GM10248 (cell line): ENCODE measurements around the gene CHORDC1.

Experiments used
- CTCF ChIA-PET: fragments of 300-600 bp; sonication (Branson Sonifier 250); formaldehyde crosslinking; extraction: SDS; loops from one replicate; lab custom pipeline; 2021; ENCODE audit warnings: antibody characterized with exemption; lab: Yijun Ruan, JAX
- POLR2A ChIA-PET: fragments of 350-650 bp; sonication (Branson Sonifier 250); formaldehyde crosslinking; extraction: SDS; loops from one replicate; lab custom pipeline; 2020; ENCODE audit warnings: antibody characterized with exemption; lab: Yijun Ruan, JAX
- DNase-seq: peaks from one replicate; pipeline ENCODE4 v3.0.0; 2012; ENCODE audit errors: extremely low spot score
- TF ChIP-seq, protein P1 (sequence below): IDR thresholded peaks from 2 replicates; pipeline ENCODE4 v1.5.1; 2012; ENCODE audit warnings: mild to moderate bottlenecking, low read depth; ENCODE audit errors: extremely low read depth, missing control alignments, control extremely low read depth

Gene CHORDC1

DNA sequence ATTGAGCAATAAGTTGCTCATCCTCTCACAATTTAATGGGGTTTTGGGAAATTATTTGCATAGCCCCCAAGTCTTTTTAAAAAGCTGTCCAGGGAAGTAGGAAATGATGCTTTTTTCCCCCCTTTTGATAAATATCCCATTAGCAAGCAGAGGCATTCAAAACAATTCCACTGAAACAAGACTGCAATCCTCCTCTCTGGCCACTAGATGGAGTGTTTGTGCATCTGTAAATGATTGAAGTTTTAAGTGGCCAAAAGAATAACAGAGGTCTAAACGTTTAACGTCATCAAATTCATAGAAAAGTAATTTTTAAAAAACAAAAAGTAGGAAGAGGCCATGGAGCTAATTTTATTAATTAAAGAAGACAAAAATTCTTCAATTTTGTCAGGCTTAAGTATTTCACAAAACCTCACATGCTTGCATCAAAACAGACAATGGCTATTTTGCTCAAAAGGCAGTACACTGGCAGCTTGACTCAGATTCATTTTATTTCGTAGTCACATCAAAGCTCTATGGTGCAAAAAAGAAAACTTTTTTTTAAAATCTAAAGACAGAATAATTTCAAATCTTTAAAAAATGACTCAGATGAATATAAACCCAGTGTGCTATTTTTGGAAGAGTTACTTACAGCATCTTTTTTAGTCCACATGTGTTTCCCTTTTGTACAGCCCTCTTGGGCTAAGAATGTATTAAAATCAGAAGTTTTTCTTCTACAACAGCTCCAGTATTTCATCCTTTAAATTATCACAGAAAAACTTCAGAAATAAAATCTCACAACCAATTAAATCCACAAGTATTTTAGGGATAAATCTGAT lies 17.8 kb downstream of the CHORDC1 start:
- TF ChIP-seq, protein P1, sequence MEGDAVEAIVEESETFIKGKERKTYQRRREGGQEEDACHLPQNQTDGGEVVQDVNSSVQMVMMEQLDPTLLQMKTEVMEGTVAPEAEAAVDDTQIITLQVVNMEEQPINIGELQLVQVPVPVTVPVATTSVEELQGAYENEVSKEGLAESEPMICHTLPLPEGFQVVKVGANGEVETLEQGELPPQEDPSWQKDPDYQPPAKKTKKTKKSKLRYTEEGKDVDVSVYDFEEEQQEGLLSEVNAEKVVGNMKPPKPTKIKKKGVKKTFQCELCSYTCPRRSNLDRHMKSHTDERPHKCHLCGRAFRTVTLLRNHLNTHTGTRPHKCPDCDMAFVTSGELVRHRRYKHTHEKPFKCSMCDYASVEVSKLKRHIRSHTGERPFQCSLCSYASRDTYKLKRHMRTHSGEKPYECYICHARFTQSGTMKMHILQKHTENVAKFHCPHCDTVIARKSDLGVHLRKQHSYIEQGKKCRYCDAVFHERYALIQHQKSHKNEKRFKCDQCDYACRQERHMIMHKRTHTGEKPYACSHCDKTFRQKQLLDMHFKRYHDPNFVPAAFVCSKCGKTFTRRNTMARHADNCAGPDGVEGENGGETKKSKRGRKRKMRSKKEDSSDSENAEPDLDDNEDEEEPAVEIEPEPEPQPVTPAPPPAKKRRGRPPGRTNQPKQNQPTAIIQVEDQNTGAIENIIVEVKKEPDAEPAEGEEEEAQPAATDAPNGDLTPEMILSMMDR, result peak; percentile 82
- CTCF ChIA-PET, result interaction anchor here (0.7 to 5.8 kb wide), 16 partner anchors 9 to 435 kb away, joined by 3 to 38 read pairs (median 6); partner anchors contain the start of gene CHORDC1
- POLR2A ChIA-PET, result no interaction called here
- peak; percentile 45 for DNase-seq

DNA sequence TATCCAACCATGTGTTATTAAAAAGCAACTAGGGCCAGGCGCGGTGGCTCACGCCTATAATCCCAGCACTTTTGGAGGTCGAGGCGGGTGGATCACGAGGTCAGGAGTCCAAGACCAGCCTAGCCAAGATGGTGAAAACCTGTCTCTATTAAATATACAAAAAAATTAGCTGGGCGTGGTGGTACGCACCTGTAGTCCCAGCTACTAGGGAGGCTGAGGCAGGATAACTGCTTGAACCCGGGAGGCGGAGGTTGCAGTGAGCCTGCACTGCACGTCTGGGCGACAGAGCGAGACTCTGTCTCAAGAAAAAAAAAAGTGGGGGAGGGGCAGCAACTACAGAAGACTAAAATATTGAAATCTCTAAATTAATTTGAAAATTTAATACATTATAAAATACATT lies 18.4 kb downstream of the CHORDC1 start:
- CTCF ChIA-PET, result interaction anchor here (1.2 to 5.8 kb wide), 14 partner anchors 8 to 435 kb away, joined by 3 to 38 read pairs (median 8); partner anchors contain the start of gene CHORDC1
- TF ChIP-seq, protein P1, result no peak
- DNase-seq, result no peak
- POLR2A ChIA-PET, result no interaction called here

DNA sequence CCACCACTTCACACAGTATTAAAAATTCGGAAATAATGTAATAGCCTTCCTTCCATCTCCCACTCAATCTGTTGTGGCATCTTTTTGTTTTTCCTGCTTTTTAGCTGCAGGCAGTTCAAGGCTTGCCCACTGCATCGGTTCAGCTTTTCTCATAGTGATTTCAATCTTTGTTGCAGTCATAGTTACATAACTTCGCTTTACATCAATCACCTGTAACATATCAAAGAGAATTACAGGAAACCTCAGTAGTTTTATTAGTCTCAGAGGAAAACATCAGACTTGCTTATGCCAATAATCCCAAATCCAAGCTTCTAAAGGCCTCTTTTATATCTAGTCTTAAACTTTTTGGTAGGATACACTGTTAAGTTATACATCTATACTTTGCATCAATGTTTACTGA lies 20.5 kb downstream of the CHORDC1 start:
- POLR2A ChIA-PET, result no interaction called here
- CTCF ChIA-PET, result interaction anchor here (1.1 to 5.8 kb wide), 2 partner anchors 13 to 21 kb away, joined by 3 to 38 read pairs; partner anchors contain the start of gene CHORDC1

DNA sequence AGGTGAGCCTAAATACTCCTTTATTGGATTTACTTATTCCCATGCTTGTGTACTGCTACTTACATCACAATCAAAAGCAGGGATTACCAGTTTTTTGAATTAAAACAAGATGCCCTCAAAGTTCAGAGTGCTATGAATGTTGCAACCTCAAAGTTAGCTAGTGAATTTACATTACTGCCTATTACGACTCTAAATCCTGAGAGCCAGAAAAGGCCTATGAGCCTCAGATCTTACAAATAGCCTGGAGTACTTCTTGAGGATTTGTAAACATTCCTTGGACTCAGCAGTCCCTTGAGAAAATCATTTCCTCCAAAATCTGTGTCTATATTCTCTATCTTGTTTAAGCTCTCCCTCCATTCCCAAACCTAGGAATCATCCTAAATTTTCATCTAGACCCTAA lies 25.5 kb downstream of the CHORDC1 start:
- TF ChIP-seq, protein P1, result no peak
- POLR2A ChIA-PET, result no interaction called here
- CTCF ChIA-PET, result interaction anchor here (1.7 to 3.0 kb wide), 2 partner anchors 8 to 12 kb away, joined by 4 to 18 read pairs; no protein-coding TSS in a partner anchor
- DNase-seq, result no peak

More for the DNA sequence above, 20.5 kb downstream of the CHORDC1 start:
- no peak for DNase-seq
- TF ChIP-seq, protein P1, result no peak

DNA sequence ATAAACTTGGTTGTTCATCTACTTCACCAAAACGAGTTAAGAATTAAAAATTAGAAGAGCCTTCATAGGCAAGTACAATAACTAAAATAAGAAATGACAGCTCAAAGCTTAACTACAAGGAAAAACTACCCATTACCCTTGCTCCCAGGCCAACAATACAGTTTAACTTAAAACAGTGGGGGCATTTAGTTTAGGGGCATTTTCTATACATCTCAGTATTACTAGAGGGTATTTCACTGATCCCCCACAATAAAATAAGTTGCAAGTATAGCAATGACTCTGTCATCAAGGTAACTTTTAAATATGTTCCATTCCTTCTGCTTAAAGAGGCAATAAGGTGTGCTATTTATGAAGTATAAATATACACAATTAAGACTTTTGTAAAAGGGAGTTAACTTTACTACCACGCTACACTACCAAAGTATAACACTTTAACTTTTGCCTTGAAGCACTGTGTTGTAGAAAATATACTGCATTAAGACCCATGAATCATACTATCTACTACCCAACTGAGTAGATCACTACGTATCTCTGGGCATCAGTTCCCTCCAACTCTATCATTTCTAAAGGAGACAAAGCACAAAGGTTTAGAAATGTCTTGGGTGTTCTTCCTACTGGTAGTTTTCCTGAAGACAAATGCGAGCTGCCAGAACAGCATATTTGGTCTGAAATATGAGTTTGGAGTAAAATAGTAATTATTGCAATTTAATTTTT lies 29.8 kb downstream of the CHORDC1 start:
- POLR2A ChIA-PET, result no interaction called here
- DNase-seq, result no peak
- TF ChIP-seq, protein P1, result no peak
- CTCF ChIA-PET, result interaction anchor here (1.9 kb wide), 1 partner anchor 11 kb away, joined by 9 read pairs; no protein-coding TSS in a partner anchor

DNA sequence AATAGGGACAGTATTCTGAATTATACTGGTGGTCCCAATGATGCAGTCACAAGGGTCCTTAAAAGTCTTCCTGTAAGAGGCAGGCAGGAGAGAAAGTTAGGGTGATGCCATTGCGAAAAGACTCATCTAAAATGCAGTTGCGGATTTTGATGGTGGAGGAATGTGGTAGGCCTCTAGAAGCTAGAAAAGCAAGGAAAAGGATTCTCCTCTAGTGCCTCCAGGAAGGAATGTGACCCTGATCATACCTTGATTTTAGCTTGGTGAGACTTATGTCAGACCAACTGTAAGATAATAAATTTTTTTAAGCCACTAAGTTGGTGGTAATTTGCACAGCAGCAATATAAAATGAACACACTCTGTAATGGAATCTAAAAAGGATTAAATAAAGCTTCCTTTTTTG lies 33.8 kb downstream of the CHORDC1 start:
- ChIA-PET POLR2A (no interaction called here), CTCF (interaction anchor here (1.1 to 4.7 kb wide), 3 partner anchors 9 to 14 kb away, joined by 3 to 38 read pairs (median 4); no protein-coding TSS in a partner anchor)

More for the DNA sequence above, 33.8 kb downstream of the CHORDC1 start:
- TF ChIP-seq, protein P1, result no peak
- DNase-seq, result no peak
